ENCODE data around the gene CHEK1. TPM values are rescaled to one million over a fixed set of nuclear protein-coding genes. Genes with fewer than 3 reads are reported as not detected.

The CHEK1 gene
- total RNA-seq, 1 experiment from 2014 or later: 111 TPM

DNA sequence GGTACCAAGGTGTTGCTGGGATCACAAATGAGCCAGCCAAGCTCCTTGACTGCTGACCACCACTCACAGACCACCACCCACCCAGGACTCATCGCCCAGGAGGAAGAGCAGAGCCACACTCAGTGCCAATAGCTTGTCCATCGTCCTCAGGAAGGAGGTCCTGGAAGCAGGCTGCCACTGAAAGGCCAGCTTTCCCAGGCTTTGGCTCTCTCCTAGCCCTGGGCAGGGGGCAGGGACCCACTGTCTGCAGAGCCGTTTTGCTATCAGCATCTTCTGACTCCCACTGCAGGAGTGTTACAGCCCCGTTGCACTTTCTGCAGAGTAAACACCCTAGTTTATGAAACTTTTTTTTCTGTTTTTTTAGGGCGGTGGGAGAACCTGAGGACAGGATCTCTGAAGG, 67.9 kb downstream of the CHEK1 start:
- no peak for ATAC-seq
- Mint-ChIP-seq H3K36me3 (peaks cover 16% of the 10 kb centered on the region), H3K4me1 (peaks cover 7% of the 10 kb centered on the region; the same call in 1 of the 2 replicates), H3K4me3 (no peak overlapping the region), H3K9me3 (peaks cover 11% of the 10 kb centered on the region), H3K27me3 (ENCODE audit: low read depth) (no peaks in the 10 kb centered on the region), H3K27ac (no peak overlapping the region)
- TF ChIP-seq, protein P1, sequence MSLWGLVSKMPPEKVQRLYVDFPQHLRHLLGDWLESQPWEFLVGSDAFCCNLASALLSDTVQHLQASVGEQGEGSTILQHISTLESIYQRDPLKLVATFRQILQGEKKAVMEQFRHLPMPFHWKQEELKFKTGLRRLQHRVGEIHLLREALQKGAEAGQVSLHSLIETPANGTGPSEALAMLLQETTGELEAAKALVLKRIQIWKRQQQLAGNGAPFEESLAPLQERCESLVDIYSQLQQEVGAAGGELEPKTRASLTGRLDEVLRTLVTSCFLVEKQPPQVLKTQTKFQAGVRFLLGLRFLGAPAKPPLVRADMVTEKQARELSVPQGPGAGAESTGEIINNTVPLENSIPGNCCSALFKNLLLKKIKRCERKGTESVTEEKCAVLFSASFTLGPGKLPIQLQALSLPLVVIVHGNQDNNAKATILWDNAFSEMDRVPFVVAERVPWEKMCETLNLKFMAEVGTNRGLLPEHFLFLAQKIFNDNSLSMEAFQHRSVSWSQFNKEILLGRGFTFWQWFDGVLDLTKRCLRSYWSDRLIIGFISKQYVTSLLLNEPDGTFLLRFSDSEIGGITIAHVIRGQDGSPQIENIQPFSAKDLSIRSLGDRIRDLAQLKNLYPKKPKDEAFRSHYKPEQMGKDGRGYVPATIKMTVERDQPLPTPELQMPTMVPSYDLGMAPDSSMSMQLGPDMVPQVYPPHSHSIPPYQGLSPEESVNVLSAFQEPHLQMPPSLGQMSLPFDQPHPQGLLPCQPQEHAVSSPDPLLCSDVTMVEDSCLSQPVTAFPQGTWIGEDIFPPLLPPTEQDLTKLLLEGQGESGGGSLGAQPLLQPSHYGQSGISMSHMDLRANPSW (CRISPR knock-in tag; conservative IDR thresholded peaks at IDR 0.05; ENCODE audit: low read depth): no peak
- TF ChIP-seq, protein P2, sequence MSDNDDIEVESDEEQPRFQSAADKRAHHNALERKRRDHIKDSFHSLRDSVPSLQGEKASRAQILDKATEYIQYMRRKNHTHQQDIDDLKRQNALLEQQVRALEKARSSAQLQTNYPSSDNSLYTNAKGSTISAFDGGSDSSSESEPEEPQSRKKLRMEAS (CRISPR knock-in tag; IDR thresholded peaks at IDR 0.05): no peak
- no peak for TF ChIP-seq TCF7 (CRISPR knock-in tag; IDR thresholded peaks at IDR 0.05; ENCODE audit: low read depth)
- no peak for TF ChIP-seq FOXK1 (CRISPR knock-in tag; IDR thresholded peaks at IDR 0.05)
- TF ChIP-seq, protein P3, sequence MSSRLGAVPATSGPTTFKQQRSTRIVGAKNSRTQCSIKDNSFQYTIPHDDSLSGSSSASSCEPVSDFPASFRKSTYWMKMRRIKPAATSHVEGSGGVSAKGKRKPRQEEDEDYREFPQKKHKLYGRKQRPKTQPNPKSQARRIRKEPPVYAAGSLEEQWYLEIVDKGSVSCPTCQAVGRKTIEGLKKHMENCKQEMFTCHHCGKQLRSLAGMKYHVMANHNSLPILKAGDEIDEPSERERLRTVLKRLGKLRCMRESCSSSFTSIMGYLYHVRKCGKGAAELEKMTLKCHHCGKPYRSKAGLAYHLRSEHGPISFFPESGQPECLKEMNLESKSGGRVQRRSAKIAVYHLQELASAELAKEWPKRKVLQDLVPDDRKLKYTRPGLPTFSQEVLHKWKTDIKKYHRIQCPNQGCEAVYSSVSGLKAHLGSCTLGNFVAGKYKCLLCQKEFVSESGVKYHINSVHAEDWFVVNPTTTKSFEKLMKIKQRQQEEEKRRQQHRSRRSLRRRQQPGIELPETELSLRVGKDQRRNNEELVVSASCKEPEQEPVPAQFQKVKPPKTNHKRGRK (CRISPR knock-in tag; IDR thresholded peaks at IDR 0.05; ENCODE audit: borderline replicate concordance): no peak
- no peak for TF ChIP-seq ZNF416 (CRISPR knock-in tag; IDR thresholded peaks at IDR 0.05)
- no peak for TF ChIP-seq ZNF671 (CRISPR knock-in tag; IDR thresholded peaks at IDR 0.05)
- ChIA-PET POLR2A (no interaction called here), CTCF (interaction anchor here (1.2 kb wide), 1 partner anchor 10 kb away, joined by 3 read pairs; no protein-coding TSS in a partner anchor)
- DNase-seq (ENCODE audit: low spot score): no peak

DNA sequence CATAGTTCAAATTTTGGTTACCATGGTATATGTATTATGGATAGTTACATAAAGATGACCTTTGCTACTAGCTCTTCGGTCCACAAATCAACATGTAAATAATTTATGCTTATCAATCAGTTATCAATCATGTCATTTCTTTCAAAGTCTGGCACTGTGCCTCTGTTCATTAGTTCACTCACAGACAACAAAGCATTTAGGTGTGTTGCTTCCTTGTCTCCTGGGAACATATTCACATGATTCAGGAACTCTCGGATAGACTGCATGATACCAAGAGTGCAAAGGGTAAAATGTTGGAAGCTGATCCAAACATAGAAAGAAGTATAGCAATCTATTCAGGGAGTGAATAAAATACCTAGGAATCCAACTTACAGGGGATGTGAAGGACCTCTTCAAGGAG, 70.0 kb downstream of the CHEK1 start:
- no peak for ATAC-seq
- Mint-ChIP-seq H3K4me3 (no peak overlapping the region), H3K9me3 (peaks cover 4% of the 10 kb centered on the region; the same call in 1 of the 2 replicates), H3K36me3 (peaks cover 3% of the 10 kb centered on the region; the same call in 1 of the 2 replicates), H3K27ac (no peak overlapping the region), H3K4me1 (no peaks in the 10 kb centered on the region), H3K27me3 (ENCODE audit: low read depth) (no peaks in the 10 kb centered on the region)
- DNase-seq (ENCODE audit: low spot score): no peak
- POLR2A ChIA-PET: no interaction called here
- CTCF ChIA-PET: no interaction called here
- TF ChIP-seq, protein P4, sequence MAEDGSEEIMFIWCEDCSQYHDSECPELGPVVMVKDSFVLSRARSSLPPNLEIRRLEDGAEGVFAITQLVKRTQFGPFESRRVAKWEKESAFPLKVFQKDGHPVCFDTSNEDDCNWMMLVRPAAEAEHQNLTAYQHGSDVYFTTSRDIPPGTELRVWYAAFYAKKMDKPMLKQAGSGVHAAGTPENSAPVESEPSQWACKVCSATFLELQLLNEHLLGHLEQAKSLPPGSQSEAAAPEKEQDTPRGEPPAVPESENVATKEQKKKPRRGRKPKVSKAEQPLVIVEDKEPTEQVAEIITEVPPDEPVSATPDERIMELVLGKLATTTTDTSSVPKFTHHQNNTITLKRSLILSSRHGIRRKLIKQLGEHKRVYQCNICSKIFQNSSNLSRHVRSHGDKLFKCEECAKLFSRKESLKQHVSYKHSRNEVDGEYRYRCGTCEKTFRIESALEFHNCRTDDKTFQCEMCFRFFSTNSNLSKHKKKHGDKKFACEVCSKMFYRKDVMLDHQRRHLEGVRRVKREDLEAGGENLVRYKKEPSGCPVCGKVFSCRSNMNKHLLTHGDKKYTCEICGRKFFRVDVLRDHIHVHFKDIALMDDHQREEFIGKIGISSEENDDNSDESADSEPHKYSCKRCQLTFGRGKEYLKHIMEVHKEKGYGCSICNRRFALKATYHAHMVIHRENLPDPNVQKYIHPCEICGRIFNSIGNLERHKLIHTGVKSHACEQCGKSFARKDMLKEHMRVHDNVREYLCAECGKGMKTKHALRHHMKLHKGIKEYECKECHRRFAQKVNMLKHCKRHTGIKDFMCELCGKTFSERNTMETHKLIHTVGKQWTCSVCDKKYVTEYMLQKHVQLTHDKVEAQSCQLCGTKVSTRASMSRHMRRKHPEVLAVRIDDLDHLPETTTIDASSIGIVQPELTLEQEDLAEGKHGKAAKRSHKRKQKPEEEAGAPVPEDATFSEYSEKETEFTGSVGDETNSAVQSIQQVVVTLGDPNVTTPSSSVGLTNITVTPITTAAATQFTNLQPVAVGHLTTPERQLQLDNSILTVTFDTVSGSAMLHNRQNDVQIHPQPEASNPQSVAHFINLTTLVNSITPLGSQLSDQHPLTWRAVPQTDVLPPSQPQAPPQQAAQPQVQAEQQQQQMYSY (CRISPR knock-in tag; IDR thresholded peaks at IDR 0.05): no peak
- no peak for TF ChIP-seq SMAD3 (CRISPR knock-in tag; IDR thresholded peaks at IDR 0.05; ENCODE audit: borderline replicate concordance)
- TF ChIP-seq, protein P5, sequence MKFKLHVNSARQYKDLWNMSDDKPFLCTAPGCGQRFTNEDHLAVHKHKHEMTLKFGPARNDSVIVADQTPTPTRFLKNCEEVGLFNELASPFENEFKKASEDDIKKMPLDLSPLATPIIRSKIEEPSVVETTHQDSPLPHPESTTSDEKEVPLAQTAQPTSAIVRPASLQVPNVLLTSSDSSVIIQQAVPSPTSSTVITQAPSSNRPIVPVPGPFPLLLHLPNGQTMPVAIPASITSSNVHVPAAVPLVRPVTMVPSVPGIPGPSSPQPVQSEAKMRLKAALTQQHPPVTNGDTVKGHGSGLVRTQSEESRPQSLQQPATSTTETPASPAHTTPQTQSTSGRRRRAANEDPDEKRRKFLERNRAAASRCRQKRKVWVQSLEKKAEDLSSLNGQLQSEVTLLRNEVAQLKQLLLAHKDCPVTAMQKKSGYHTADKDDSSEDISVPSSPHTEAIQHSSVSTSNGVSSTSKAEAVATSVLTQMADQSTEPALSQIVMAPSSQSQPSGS (CRISPR knock-in tag; IDR thresholded peaks at IDR 0.05; ENCODE audit: borderline replicate concordance, low read depth): no peak
- no peak for TF ChIP-seq IRF2 (CRISPR knock-in tag; IDR thresholded peaks at IDR 0.05; ENCODE audit: borderline replicate concordance, low read depth)
- TF ChIP-seq CREB1 (CRISPR knock-in tag; IDR thresholded peaks at IDR 0.05): no peak
- TF ChIP-seq EMX1 (CRISPR knock-in tag; IDR thresholded peaks at IDR 0.05): no peak
- TF ChIP-seq, protein P6, sequence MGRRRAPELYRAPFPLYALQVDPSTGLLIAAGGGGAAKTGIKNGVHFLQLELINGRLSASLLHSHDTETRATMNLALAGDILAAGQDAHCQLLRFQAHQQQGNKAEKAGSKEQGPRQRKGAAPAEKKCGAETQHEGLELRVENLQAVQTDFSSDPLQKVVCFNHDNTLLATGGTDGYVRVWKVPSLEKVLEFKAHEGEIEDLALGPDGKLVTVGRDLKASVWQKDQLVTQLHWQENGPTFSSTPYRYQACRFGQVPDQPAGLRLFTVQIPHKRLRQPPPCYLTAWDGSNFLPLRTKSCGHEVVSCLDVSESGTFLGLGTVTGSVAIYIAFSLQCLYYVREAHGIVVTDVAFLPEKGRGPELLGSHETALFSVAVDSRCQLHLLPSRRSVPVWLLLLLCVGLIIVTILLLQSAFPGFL (CRISPR knock-in tag; IDR thresholded peaks at IDR 0.05; ENCODE audit: borderline replicate concordance): no peak
- TF ChIP-seq, protein P7, sequence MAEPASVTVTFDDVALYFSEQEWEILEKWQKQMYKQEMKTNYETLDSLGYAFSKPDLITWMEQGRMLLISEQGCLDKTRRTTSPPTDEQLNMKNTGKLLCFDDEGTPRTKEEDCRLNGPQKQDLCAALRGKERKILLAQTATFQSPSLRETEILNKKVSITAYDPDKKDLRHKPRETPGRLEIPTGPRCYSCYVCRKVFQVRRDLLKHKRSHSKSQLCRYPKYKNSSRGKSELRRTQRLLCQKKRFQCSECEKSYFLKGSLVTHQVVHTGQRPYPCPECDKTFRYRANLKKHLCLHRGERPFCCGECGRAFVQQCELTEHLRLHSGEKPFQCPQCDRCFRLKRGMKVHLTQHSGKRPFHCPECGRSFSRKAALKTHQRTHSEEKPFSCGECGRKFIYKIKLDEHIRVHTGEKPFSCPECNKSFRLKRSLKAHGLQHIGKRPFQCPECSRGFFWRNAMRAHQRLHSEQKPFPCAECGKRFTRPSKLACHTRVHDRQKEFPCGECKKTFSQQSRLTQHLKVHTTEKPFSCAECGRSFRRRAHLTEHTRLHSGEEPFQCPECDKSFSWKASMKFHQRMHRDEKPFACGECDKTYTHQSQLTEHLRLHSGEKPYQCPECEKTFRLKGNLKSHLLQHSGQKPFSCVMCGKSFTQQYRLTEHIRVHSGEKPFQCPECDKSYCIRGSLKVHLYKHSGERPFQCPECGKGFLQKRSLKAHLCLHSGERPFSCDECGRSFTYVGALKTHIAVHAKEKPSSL (CRISPR knock-in tag; conservative IDR thresholded peaks at IDR 0.05): no peak
- no peak for TF ChIP-seq GABPB1 (CRISPR knock-in tag; IDR thresholded peaks at IDR 0.05)
- TF ChIP-seq, protein P8, sequence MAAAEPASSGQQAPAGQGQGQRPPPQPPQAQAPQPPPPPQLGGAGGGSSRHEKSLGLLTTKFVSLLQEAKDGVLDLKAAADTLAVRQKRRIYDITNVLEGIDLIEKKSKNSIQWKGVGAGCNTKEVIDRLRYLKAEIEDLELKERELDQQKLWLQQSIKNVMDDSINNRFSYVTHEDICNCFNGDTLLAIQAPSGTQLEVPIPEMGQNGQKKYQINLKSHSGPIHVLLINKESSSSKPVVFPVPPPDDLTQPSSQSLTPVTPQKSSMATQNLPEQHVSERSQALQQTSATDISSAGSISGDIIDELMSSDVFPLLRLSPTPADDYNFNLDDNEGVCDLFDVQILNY (CRISPR knock-in tag; IDR thresholded peaks at IDR 0.05): no peak
- TF ChIP-seq, protein P3 (CRISPR knock-in tag; IDR thresholded peaks at IDR 0.05; ENCODE audit: borderline replicate concordance): no peak
- TF ChIP-seq ELF4 (CRISPR knock-in tag; IDR thresholded peaks at IDR 0.05; ENCODE audit: low read depth): no peak

Data from WTC11 (cell line).